OCI-LY3 (cell line): ENCODE data around the gene NCAM2.

ENCODE experiments used
- H2AFZ ChIP-seq: fragments of 200-600, 300-600 bp; shearing (Covaris generic); 2 replicates; pipeline ENCODE4 v1.6.0; 2014; ENCODE audit warnings: antibody characterized with exemption, low read depth, low read length
- H3K27ac ChIP-seq: fragments of 200-600, 300-600 bp; sonication (generic); 2 replicates; pipeline ENCODE4 v1.5.1; 2014; ENCODE audit warnings: mild to moderate bottlenecking, low read length, moderate library complexity, mixed read lengths
- H3K27me3 ChIP-seq: fragments of 200-600, 300-600 bp; sonication (generic); 2 replicates; pipeline ENCODE4 v1.6.1; 2014; ENCODE audit warnings: low read depth, low read length, mixed read lengths
- H3K36me3 ChIP-seq: fragments of 200-600, 300-600 bp; sonication (generic); replicated peaks from 2 replicates; pipeline ENCODE3; 2014; ENCODE audit warnings: low read depth, low read length, mixed read lengths
- H3K4me1 ChIP-seq: fragments of 300-600, 200-600 bp; sonication (generic); 2 replicates; pipeline ENCODE4 v1.6.1; 2014; ENCODE audit warnings: low read length, mixed read lengths
- H3K4me2 ChIP-seq: fragments of 200-600, 300-600 bp; sonication (generic); 2 replicates; pipeline ENCODE4 v1.6.1; 2014; ENCODE audit warnings: low read length, mixed read lengths
- H3K4me3 ChIP-seq: fragments of 300-600, 200-600 bp; sonication (generic); 2 replicates; pipeline ENCODE4 v1.5.1; 2014; ENCODE audit warnings: antibody characterized with exemption, mild to moderate bottlenecking, low read length, moderate library complexity
- H3K79me2 ChIP-seq: fragments of 300-600, 200-600 bp; shearing (Covaris generic); 2 replicates; pipeline ENCODE4 v1.6.1; 2014; ENCODE audit warnings: mild to moderate bottlenecking, low read length, mixed read lengths
- H3K9ac ChIP-seq: fragments of 300-600, 200-600 bp; shearing (Covaris generic); 2 replicates; pipeline ENCODE4 v1.6.0; 2014; ENCODE audit warnings: mild to moderate bottlenecking, low read length, moderate library complexity
- H3K9me3 ChIP-seq: fragments of 200-600, 300-600 bp; shearing (Covaris generic); 2 replicates; pipeline ENCODE4 v1.6.1; 2014; ENCODE audit warnings: low read length, mixed read lengths; ENCODE audit not compliant: insufficient read depth
- H4K20me1 ChIP-seq: fragments of 200-600, 300-600 bp; sonication (generic); 2 replicates; pipeline ENCODE4 v1.6.1; 2016; ENCODE audit warnings: low read length, mixed read lengths; ENCODE audit not compliant: insufficient read depth
- CTCF ChIP-seq: fragments of 200-600, 300-600 bp; sonication (generic); IDR thresholded peaks from 2 replicates; pipeline ENCODE4 v1.5.1; 2014; ENCODE audit warnings: antibody characterized with exemption, low read length, low read depth
- EZH2phosphoT487 ChIP-seq: fragments of 200-600 bp; shearing (Covaris generic); IDR thresholded peaks from 2 replicates; pipeline ENCODE4 v1.6.1; 2018; ENCODE audit warnings: antibody characterized with exemption, mixed run types, low read depth

The NCAM2 gene

DNA sequence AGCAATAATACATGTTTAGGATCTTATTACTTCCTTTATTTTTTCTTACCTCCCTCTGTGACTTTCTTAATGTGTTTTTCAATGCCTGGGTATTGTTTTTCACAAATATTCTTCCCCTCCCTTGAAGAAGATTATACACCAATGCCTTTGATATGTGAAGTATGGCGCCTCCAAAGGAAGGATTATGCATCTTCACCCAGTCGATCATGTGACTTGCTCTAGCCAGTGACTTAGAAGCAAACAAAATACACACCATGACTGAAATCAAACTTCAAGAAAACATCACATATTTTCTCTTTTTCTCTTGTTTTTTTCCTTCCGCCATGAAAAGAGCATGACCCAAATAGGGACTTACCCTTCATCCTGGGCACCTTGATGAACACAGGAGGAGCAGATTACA lies 297.1 kb downstream of the NCAM2 start:
- no peaks in the 10 kb centered on the region for H3K9me3 ChIP-seq
- no peak overlapping the region for H3K4me2 ChIP-seq
- no peaks in the 10 kb centered on the region for H3K79me2 ChIP-seq
- H3K4me3 ChIP-seq, result no peak overlapping the region
- no peak for TF ChIP-seq EZH2phosphoT487
- H3K4me1 ChIP-seq, result no peaks in the 10 kb centered on the region
- H3K27ac ChIP-seq, result no peak overlapping the region
- H3K36me3 ChIP-seq, result no peaks in the 10 kb centered on the region
- H3K9ac ChIP-seq, result no peak overlapping the region
- H2AFZ ChIP-seq, result no peak overlapping the region
- H4K20me1 ChIP-seq, result no peaks in the 10 kb centered on the region
- no peaks in the 10 kb centered on the region for H3K27me3 ChIP-seq

DNA sequence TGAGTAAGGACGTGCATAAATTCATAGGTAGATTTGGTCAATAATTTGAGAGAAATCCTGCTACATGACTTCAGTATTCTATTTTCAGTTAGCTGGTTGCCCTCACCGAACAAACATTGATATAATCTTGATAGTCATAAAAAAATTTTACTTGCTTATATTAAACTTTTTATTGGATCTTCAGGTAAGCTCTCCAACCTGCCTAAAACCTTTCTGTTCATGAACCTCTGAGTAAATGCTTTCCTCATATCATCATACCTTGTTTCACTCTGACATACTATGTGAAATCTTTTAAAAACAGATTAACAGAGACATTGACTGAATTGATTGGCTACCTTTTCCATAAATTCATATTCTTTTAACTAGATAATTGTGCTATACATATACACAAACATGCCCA lies 299.0 kb downstream of the NCAM2 start:
- no peaks in the 10 kb centered on the region for H3K9me3 ChIP-seq
- no peak overlapping the region for H2AFZ ChIP-seq
- no peak overlapping the region for H3K4me2 ChIP-seq
- no peak overlapping the region for H3K4me3 ChIP-seq
- no peak overlapping the region for H3K27ac ChIP-seq
- H3K27me3 ChIP-seq, result no peaks in the 10 kb centered on the region
- H4K20me1 ChIP-seq, result no peaks in the 10 kb centered on the region
- H3K79me2 ChIP-seq, result no peaks in the 10 kb centered on the region
- TF ChIP-seq EZH2phosphoT487, result no peak
- TF ChIP-seq CTCF, result no peak
- H3K36me3 ChIP-seq, result no peaks in the 10 kb centered on the region
- H3K9ac ChIP-seq, result no peak overlapping the region
- H3K4me1 ChIP-seq, result no peaks in the 10 kb centered on the region

DNA sequence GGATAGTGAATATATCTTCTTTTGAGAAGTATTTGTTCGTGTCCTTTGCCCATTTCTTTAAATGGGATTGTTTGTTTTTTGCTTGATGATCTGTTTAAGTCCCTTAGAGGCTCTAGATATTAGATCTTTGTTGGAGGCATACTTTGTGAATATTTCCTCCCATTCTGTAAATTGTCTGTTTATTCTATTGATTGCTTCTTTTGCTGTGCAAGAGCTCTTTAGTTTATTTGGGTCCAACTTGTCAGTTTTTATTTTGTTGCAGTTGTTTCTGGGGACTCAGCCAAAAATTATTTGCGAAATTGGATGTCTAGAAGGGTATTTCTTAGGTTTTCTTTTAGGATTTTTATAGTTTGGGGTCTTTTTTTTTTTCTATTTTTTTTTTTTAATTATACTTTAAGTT lies 302.8 kb downstream of the NCAM2 start:
- Histone ChIP-seq H3K9me3 (no peaks in the 10 kb centered on the region), H3K27ac (no peak overlapping the region), H3K27me3 (no peaks in the 10 kb centered on the region), H3K79me2 (no peaks in the 10 kb centered on the region), H4K20me1 (no peaks in the 10 kb centered on the region), H3K4me3 (no peak overlapping the region), H3K4me1 (no peaks in the 10 kb centered on the region), H2AFZ (no peak overlapping the region), H3K9ac (no peak overlapping the region), H3K36me3 (no peaks in the 10 kb centered on the region), H3K4me2 (no peak overlapping the region)
- TF ChIP-seq CTCF, result no peak

DNA sequence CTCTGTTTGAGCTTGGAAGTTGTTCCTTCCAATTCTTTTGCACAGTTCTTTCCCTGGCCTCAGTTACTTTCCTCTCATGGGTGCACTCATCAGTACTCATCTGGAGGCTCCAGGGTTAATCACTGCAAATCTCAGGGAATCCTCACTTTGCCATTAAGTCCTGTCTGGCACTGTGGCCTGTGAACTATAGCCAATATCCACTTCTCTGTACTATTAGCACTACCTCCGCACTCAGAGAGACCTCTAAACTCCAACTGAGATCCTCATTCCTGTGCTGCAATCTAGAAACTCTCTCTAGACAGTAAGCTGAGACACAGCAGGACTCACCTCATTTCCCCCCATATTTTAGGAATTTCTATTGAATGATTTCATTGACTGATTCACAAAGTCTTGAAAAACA lies 311.3 kb downstream of the NCAM2 start:
- Histone ChIP-seq H2AFZ (no peak overlapping the region), H3K27me3 (no peaks in the 10 kb centered on the region), H3K79me2 (no peaks in the 10 kb centered on the region), H3K9me3 (no peaks in the 10 kb centered on the region), H3K36me3 (no peaks in the 10 kb centered on the region), H3K27ac (no peak overlapping the region), H4K20me1 (no peaks in the 10 kb centered on the region), H3K4me2 (no peak overlapping the region), H3K9ac (no peak overlapping the region), H3K4me1 (no peaks in the 10 kb centered on the region), H3K4me3 (no peak overlapping the region)
- TF ChIP-seq CTCF (no peak), EZH2phosphoT487 (no peak)

DNA sequence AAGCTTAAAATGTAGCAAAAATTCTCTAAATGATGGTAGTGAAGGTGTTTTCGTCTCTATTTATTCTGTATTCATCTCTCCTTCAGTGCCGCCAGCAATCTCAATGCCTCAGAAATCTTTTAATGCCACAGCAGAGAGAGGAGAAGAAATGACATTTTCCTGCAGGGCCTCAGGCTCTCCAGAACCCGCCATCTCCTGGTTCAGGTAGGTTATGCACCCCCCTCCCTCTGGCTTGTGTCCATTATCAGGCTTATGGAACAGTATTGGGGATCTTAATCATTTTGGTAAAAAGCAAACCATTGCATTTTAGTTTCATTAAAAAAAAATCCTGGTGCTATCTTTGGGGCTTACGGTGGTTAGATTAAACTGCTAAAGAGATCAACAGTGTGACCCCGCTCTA lies 326.1 kb downstream of the NCAM2 start:
- no peak overlapping the region for H3K4me3 ChIP-seq
- H3K27ac ChIP-seq, result no peak overlapping the region
- H4K20me1 ChIP-seq, result no peaks in the 10 kb centered on the region
- no peaks in the 10 kb centered on the region for H3K27me3 ChIP-seq
- H3K9ac ChIP-seq, result no peak overlapping the region
- H3K4me2 ChIP-seq, result no peak overlapping the region
- H3K4me1 ChIP-seq, result no peaks in the 10 kb centered on the region
- TF ChIP-seq CTCF, result no peak
- TF ChIP-seq EZH2phosphoT487, result no peak
- no peaks in the 10 kb centered on the region for H3K36me3 ChIP-seq
- no peaks in the 10 kb centered on the region for H3K79me2 ChIP-seq
- no peak overlapping the region for H2AFZ ChIP-seq
- H3K9me3 ChIP-seq, result no peaks in the 10 kb centered on the region
